IMR-90 (cell line): Measurements from ENCODE around the gene FOSB. TPM values are rescaled to one million over a fixed set of nuclear protein-coding genes. Genes with fewer than 3 reads are reported as not detected.

Experiments used
- CTCF ChIP-seq: conservative IDR thresholded peaks from 2 replicates; pipeline ENCODE4 v1.5.1; 2012; ENCODE audit warnings: mild to moderate bottlenecking, low read depth, low read length, improper control_type of control experiment
- polyA plus RNA-seq, 3 experiments: library from polyadenylated mRNA; depleted of rRNA; stranded (reverse); fragments of >200 nt; gene quantifications; 2 replicates each; pipeline ENCODE4 v1.2.3, GENCODE V29; 2012; ENCODE audit warnings: low replicate concordance in 1 of 3
- total RNA-seq: library from RNA; depleted of rRNA; stranded (reverse); fragments of >200 nt; gene quantifications from 2 replicates; pipeline ENCODE4 v1.2.3, GENCODE V29; 2012

Gene FOSB
- total and polyA plus RNA-seq, 2 of the 4 experiments (the other 2 are of a cell fraction): 11.1 to 15.6 TPM

- no peak for TF ChIP-seq CTCF
These were observed 43.4 kb upstream of the FOSB start (continued) for GRCh38 chr19:45424191-45425058.
